Measurements from ENCODE around the gene FBXL17.
"Not testable (repeated sequence)": the region's sequence is repeated elsewhere in the genome, so short reads cannot be mapped to it uniquely, and the experiment has no call there.

Gene FBXL17

DNA sequence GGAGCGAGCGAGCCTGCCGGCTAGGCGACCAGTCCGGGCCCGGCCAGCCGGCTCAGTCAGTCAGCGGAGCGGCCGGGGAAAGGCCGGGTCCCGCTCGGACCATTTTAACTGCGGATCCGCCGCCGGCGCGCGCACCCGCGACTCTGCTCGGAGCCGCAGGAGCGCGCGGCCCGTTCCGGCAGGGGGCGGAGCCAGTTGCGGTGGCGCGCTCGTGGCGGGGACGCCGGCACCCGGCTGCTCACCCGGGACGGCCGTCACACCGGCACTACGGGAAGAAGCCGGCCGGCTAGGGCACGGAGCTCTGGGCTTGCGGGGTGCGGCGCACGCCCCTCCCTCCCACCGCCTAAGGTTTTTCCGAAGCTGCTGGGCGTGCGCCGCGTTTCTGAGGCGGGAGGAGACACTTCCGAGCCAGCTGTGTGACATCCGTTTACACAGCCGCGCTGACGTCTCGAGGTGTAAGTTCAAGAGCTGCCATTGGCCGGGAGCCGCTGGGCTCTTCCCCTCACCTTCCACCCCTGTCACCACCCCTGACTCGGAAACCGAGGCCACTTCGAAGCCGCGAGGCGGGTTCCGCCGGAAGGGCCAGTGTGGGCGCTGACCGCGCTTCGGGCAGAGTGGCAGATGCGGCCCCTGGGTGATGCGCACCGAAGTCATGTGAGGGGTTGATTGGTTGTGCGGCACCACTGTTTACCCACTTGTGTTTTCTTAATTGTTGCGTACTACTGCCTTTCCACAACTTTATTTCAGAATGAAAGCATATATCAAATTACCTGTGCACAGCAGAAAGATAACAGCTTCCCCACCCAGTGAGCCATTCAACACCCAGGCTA, at the start of gene FBXL17:
FBXL17 (minus strand) TSS at position 145 of the 830 bp plus-strand sequence.
- DNase-seq = peak; percentile 85

DNA sequence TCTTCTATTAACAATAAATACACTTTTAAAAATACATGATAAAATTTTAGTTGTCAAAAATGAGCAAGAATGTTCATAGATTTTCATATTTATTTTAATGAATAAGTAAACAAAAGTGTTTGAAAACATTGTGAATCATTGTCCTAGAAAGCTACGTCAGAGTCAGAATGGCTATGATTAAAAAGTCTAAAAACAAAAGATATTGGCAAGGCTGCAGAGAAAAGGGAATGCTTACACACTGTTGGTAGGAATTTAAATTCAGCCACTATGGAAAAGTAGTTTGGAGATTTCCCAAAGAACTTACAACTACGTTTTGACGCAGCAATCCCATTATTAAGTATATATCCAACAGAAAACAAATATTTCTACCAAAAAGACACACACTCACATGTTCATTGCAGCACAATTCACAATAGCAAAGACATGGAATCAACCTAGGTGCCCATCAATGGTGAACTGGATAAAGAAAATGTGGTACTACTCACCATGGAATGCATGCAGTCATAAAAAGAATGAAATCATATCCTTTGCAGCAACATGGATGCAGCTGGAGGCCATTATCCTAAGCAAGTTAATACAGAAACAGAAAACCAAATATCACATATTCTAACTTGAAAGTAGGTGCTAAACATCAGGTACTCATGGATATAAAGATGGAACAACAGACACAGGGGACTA, 49.2 kb upstream of the FBXL17 start:
- no peak for DNase-seq

DNA sequence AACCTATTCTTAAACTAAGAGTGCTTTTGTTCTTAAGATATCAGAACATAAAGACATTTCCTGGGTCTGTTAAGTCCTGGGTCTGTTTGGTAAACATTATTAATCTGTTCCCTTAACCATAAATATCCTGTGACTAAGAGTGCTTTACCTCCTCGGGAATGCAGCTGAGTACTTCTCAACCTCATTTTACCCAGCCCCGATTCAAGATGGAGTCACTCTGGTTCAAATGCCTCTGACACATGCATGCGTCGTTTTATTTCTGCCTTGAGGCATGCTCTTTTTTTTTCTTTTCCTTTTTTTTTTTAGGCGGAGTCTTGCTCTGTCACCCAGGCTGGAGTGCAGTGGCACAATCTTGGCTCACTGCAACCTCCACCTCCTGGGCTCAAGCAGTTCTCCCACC, 39.8 kb upstream of the FBXL17 start:
- no peak for DNase-seq

DNA sequence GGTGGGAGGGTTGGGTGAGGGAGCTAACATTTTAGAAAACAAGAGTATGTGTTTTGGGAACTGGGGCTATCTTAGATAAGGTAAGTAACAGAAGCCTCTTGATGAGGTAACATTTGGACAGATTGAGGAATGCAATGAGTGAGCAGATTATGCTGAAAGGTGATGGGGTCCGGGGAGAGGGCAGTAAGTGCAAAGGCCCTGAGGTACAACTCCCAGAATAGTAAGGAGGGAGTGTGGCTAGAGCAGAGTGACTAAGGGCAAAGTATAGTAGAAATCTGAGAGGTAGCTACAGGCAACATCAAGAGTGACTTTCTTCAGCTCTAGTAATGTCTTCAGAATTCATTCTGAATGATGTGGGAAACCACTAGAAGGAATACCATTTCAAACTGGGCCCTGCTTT, 38.9 kb upstream of the FBXL17 start:
- DNase-seq = no peak

DNA sequence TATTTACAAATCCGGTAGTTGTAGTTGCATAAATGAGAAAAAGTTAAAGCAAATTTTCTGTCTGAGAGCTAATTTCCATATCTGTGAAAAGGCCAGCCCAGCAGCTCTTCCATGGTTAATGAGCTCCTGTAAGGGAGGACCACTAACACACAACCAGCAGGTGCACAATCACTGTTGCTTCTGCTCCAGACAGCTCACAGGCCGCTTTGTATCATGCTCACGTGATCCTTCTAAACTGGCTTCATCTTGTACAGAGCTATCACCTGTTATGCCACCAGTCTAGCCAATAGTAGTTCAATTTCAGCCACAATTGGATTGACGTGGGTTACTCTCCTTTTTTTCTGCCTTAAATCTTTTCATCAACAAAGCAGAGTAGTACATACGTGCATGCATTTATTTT, 38.3 kb upstream of the FBXL17 start:
- DNase-seq = no peak

DNA sequence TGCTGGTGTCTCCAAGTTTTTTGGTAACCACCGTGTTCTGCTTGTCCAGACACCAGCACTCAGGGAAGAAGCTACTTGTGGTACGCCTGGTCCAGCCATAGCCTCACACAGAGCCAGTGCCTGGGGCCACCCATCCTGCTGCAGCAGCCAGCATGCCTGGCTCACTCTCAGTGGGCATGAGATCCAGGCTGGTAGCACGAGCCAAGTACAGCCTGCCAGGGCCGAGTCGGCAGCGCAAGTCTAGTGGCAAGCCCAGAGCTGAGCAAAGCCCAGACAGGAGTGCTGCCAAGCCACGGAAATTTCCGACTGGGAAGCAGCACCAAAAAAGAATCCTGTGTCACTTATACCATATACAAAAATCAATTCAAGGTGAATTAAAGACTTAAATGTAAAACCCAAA, 36.3 kb upstream of the FBXL17 start:
- DNase-seq = no peak

DNA sequence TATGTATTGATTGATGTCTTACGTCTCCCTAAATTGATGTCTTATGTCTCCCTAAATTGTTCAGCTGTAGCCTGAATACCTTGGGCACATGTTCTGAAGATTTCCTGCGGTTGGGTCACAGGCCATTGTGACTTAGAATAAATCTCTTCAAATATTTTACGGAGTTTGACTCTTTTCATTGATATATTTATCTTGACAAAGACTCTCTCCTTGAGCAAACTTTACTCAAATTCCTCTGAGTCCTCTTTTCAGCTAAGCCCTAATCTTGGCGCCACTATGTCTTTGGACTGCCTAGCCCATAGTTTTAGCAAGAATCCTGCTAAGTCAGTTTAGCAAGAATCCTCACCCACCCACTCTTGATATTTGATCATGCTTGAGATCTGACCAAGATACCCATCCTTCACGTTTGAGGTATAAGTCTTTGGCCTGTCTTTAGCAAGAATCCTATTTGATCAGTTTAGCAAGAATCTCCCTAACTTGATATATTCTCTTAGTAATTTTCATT, 35.3 kb upstream of the FBXL17 start:
- DNase-seq = no peak

DNA sequence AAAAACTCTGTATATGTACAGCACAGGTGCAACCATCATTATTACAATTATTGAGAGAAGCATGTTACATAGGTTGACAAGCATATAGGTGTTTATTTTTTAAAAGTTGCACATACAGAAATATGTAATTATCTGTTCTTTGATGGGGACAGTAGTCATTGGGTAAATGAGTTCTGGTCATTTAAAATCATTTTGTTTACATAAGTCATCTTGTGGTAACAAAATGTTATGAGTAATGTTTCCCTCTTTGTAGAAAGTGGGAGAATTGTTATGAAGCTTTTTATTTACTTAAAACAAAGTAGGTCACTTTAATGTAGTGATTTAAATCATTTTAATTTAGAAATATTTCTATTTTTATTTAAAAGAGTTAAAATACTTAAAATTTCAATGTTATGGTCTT, 33.8 kb upstream of the FBXL17 start:
- no peak for DNase-seq

DNA sequence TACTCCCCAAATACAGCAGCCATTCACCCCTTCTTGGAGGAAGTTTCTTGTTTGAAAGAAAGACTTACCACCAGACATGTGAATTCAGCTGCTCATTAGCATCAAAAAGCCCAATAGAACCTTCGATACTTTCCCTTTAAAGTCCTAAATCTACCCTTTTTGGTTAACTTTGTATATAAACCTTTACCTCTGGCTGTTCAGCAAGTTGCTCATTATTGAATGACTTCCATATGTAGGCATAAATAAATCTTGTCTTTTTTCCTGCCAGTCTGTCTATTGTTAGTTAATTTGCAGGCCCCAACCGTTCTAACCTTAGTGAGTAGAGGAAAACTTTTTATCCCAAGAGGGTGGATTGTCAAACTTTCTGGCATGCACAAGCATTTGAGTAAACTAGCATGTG, 27.9 kb upstream of the FBXL17 start:
- DNase-seq = no peak

DNA sequence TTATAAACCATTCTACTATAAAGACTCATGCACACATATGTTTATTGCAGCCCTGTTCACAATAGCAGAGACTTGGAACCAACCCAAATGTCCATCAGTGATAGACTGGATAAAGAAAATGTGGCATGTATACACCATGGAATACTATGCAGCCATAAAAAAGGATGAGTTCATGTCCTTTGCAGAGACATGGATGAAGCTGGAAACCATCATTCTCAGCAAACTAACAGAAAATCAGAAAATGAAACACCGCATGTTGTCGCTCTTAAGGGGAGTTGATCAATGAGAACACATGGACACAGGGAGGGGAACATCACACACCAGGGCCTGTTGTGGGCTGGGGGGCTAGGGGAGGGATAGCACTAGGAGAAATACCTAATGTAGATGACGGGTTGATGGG, 23.3 kb upstream of the FBXL17 start:
- DNase-seq = not testable (repeated sequence)

DNA sequence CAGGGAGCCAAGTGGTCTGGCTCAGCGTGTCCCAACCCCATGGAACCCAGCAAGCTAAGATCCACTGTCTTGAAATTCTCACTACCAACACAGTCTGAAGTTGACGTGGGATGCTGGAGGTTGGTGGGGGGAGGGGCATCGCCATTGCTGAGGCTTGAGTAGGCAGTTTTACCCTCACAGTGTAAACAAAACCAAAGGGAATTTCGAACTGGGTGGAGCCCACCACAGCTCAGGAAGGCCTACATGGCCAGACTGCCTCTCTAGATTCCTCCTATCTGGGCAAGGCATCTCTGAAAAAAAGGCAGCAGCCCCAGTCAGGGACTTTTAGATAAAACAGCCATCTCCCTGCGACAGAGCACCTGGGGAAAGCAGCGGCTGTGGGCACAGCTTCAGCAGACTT, 17.1 kb upstream of the FBXL17 start:
- no peak for DNase-seq

DNA sequence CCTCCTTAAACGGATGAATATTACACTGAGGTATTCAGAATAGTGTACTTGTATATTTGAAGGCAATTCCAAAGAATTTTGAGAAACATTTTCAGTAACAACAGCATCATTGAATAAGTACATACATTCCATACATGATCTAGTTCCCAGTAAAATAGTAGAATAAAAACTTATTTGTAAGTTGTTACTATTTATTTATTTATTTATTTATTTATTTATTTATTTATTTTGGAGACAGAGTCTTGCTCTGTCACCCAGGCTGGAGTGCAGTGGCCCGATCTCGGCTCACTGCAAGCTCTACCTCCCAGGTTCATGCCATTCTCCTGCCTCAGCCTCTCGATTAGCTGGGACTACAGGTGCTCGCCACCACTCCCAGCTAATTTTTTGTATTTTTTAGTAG, 14.9 kb upstream of the FBXL17 start:
- not testable (repeated sequence) for DNase-seq

DNA sequence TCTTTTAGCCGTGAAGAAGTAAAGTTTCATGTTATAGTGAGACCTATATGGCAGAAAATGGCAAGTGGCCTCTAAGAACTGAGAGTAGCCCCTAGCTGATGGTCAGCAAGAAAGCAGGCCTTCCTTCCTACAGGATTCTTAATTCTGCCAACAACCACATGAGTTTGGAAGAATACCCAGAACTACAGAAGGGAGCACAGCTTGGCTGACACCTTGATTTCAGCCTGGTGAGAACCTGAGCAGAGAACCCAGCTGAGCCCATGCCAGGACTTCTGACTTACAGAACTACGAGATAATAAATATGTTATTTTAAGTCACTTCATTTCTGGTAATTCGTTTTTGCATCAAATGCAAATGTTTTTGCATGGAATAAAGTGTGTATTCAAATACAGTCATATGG, 5.9 kb upstream of the FBXL17 start:
- no peak for DNase-seq

DNA sequence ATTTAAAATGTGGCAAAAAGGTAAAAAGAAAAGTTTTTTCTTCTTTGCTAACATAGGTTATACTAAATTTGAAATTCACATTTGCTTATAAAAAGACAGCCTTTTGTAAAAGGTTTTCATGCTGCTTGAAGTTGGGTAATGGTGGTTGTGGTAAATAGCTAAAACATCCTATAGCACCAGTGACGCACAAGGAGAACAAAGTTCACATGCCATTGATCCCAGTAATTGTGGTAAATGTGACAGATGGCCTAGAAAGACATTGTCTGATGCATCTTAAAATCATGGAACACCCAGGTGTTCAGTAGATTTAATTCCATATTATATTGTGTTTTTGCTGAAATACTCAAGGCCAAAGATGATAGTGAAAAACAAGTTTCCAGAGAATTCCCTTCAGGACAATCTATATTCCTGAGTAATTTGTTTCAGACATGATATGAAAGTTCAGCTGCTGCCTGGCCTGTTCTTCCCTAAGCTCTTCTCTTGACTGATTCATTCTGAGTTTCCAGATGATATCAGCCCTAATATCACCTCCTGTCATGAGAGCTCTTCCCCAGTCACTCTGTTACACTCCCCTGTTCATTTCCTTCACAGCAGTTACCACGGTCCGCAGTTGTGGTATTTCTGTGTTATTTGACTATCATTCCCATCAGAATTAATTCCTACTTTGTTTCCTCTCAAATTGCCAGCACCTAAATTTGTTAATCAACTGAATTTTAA, 4.6 kb upstream of the FBXL17 start:
- DNase-seq = no peak

DNA sequence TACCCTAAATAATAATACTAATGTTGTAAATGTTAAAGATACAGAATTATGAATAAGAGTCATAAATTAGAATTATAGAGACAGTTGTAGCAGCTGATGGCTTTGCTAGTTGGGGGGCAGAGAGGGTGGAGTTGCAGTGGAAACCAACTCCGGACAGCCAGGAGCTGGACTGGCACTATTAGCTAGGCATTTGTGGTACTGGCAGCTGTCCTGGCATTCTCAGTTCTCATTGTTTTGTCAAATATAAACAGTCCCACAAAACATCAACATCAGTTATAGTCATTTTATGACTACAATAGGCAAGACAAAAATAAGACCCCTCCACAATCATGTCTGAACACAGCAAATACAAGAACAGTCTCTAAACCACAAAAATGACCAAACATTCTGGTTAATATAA, 2.8 kb upstream of the FBXL17 start:
- DNase-seq = no peak

DNA sequence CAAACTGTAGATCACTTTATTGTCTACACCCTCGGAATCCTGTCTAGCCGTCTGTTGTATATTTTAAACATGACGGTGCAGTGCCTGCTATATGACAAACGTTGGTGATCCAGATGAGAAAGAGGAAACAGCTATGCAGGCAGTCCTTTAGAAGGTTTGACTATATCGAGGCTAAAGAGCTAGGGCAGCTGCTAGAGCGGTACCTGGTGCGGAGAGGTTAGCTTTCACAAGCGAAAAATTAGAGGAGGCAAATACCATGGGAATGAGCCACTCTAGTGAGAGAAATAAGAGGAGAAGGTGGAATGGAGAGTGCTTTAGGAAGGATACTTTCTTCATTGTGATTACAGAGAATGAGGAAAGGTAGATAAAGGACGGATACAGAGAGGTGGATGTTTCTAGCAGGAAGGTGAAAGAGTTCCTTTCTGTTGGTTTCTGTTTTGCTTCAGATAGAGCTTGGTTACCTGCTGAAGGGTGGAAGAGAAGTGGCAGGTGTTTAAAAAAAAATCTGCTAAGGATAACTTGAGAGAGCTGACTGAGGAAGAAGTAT, 959 bp upstream of the FBXL17 start:
- peak; percentile 28 for DNase-seq

DNA sequence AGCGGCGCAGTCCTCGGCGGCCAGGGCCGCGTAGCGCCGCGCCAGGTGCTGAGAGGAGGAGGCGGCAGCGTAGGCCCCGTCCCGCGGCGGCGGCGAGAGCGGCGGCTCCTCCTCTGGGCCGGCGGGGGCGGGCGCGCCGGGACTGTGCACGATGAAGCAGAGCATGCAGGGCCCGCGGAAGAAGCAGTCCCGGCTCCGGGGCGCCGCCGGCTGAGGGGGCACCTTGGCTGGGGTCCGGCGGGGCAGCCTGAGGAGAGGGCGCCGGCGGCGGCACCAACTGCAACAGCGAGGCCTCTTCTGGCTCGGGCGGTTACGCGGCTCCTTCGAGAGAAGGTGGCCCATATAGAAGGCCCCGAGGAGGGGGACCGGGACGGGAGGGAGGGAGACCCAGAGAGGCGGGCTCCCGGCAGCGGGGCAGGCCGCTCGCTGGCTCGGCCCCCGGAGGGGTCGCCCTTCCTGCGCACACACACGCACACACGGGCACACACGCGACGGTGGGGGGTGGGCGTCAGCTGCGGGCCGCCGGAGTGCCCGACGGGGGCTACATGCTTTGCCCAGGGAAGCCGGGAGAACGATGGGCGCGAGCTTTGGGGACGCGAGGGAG, 446 bp downstream of the FBXL17 start:
- peak; percentile 6 for DNase-seq

DNA sequence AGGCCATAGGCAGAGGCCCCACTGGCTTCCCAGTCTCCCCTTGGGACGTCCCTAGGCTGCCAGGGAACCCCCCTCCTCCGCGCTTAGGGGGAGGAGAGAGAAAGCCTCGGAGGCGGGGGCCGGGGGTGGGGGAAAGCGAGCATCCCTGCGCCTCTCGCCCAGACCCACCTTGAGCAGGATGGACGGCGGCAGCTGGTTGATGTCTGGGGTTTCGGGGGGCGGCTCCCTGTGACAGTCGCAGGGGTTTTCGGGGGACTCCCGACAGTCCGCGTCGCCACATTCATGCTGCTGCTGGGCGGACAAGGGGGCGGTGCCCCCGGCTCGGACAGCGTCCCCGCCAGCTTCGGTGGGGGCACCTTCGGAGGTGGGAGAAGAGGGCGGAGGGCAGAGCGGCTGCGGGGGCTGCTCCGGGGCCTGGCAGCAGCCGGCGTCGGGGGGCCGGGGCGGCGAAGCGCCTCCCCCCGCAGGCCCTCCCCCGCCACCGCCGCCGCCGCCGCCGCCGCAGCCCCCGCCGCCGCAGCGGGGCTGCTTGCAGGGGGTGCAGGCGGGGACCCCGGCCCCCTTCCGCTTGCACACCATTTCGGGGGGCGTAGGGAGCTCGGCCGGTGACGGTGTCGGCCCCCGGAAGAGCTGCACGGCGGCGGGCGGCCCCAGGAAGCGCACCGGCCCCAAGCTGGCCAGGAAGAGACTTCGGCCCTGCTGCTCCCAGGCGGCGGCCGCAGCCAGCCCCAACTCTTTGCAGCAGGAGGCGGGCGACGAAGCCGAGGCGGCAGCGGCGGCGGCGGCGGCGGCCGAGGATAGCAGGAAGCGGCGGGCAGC, 1.2 kb downstream of the FBXL17 start:
- peak; percentile 4 for DNase-seq

DNA sequence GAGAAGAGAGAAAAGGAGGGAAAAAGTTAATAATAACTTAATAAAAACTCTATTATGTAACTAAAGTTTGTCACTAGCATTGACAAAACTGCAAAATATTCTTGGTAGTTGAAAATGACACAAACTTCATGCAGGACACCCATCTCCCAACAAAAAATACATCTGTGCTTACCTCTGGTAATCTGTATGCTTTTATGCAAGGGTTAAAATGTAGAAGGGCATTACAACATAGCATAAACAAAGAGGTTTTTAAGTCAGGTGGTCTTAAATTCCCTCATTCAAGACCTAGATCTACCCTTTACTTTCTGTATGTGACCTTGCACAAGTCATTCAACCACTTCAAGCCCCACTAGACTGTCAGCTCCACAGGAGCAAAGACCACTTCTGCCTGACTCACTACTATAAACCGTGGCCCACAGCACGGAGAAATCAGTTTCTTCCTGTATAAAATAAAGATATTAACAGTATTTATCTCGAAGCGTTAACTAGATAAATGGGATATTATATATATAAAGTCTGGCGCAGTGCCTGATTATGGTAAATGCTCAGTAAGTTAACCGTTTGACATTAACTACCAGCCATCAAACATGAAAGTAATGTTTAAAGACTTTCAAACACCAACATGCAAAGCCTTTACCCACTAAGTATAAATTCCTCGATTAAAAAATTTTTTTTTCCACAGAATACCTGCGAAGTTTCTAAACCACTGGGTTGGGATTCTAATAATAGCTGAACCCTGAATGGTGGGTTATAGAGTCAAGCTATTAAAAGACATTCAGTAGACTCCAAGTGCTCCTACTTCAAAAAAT, 2.0 kb downstream of the FBXL17 start:
- DNase-seq = no peak

DNA sequence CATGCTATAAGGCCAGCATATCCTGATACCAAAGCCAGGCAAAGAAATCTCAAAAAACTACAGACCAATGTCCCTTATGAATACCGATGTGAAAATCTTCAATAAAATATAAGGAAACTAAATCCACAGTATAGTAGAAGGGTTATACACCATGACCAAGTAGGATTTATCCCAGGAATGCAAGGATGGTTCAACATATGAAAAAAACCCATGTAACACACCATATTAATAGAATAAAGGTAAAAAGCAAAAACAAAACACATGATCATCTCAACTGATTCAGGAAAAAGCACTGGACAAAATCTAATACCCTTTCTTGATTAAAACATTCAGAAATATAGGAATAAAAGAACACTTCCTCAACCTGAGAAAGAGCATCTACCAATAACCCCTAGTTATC, 6.1 kb downstream of the FBXL17 start:
- no peak for DNase-seq

DNA sequence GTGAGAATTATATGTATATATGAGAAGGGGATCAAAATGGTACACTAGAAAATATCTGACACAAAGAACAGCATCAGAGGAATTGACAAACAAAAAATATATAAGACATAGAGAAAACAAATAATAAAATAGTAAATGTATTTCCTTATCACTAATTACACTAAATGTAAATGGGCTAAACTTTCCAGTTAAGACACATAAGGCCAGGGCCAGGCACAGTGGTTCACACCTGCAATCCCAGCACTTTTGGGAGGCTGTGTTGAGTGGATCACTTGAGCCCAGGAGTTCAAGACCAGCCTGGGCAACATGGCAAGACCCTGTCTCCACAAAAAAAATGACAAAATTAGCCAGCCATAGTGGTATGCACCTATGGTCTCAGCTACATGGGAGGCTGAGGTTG, 8.5 kb downstream of the FBXL17 start:
- DNase-seq = no peak

All from DMS79 (cell line).